Fibroblast of lung (primary cell): ENCODE results near the gene C1QBP.

Experiments
- EZH2 ChIP-seq: IDR thresholded peaks from 2 replicates; pipeline ENCODE4 v1.5.1; 2012; ENCODE audit warnings: low read length, control low read depth, mild to moderate bottlenecking; ENCODE audit errors: missing control alignments
- TF ChIP-seq, protein P1 (sequence below), 2 donors: IDR thresholded peaks in 1 of 2; conservative IDR thresholded peaks in 1 of 2; 1 replicate in 1 of 2; 2 replicates in 1 of 2; pipeline ENCODE4 v1.5.1; 2011 to 2012; ENCODE audit warnings: low read length in 2 of 2, control low read depth in 1 of 2, inconsistent platforms in 1 of 2, low read depth in 1 of 2, mild to moderate bottlenecking in 1 of 2

DNA sequence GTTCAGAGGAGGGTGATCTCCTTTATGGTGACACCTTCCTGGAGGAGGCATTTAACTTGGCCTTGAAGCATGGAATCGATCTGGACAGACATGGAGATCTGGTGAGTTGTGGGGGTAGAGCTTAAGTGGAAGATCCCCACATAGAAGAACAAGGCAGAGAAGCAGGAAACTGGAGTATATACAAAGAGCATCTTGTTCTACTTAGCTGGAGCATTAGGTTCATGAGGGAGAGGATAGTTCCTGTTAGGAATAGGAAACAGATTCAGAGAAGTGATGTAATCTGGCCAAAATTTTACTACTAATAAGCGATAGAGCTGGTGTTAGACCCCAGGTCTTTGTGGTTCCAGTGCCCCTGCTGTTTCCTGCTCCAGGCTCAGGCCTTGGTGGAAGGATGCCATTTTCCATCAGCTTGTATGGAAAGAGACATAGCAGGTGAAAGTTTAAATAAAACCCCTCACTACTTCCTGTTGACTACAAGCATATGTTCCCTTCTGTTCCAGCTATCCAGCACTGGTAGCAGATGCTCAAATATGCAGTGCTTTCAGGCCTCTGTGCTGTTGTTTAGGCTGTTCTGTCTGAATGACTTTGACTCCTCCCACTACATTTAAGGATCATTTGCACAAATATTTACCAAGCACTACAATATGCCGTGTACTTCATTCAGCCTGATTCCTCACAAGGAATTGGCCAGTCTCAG lies 9.6 kb downstream of the C1QBP start:
- TF ChIP-seq, protein P1, sequence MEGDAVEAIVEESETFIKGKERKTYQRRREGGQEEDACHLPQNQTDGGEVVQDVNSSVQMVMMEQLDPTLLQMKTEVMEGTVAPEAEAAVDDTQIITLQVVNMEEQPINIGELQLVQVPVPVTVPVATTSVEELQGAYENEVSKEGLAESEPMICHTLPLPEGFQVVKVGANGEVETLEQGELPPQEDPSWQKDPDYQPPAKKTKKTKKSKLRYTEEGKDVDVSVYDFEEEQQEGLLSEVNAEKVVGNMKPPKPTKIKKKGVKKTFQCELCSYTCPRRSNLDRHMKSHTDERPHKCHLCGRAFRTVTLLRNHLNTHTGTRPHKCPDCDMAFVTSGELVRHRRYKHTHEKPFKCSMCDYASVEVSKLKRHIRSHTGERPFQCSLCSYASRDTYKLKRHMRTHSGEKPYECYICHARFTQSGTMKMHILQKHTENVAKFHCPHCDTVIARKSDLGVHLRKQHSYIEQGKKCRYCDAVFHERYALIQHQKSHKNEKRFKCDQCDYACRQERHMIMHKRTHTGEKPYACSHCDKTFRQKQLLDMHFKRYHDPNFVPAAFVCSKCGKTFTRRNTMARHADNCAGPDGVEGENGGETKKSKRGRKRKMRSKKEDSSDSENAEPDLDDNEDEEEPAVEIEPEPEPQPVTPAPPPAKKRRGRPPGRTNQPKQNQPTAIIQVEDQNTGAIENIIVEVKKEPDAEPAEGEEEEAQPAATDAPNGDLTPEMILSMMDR (conservative IDR thresholded peaks at IDR 0.05 in 1 of 2, IDR thresholded peaks at IDR 0.05 in 1 of 2; ENCODE audit: low read depth in 1 of 2, low read length in 2 of 2) = no peak
- TF ChIP-seq EZH2 = no peak
